Vagina (tissue), 2 donors: ENCODE measurements around the gene CRIP2. TPM values are rescaled to one million over a fixed set of nuclear protein-coding genes. Genes with fewer than 3 reads are reported as not detected.
A peak's percentile ranks its signal among the peaks of the same experiment; 100 is the strongest.

Experiments
- DNase-seq, 2 donors: peaks; one replicate each; pipeline ENCODE4 v3.0.0-alpha.2; 2017; ENCODE audit errors: extremely low spot score in 2 of 2
- H3K27ac ChIP-seq: fragments of 200-600 bp; sonication (generic); one replicate; pipeline ENCODE4 v1.5.1; 2019
- H3K27me3 ChIP-seq: fragments of 200-600 bp; sonication (generic); one replicate; pipeline ENCODE4 v1.5.1; 2019
- H3K36me3 ChIP-seq, 2 donors: fragments of 200-600 bp; sonication (generic); one replicate each; pipeline ENCODE4 v1.5.1; 2017 to 2019
- H3K4me1 ChIP-seq: fragments of 200-600 bp; sonication (generic); one replicate; pipeline ENCODE4 v1.5.1; 2019
- H3K4me3 ChIP-seq, 2 donors: fragments of 200-600 bp; sonication (generic); 1 replicate in 1 of 2; 2 replicates in 1 of 2; pipeline ENCODE4 v1.5.1; 2016 to 2019
- H3K9me3 ChIP-seq: fragments of 200-600 bp; sonication (generic); one replicate; pipeline ENCODE4 v1.5.1; 2019
- CTCF ChIP-seq, 3 experiments: fragments of 450-650 bp in 2 of 3; fragments of 200-600 bp in 1 of 3; sonication (generic) in 1 of 3; IDR thresholded peaks; one replicate each; pipeline ENCODE4 v1.5.1; 2017 to 2019; ENCODE audit warnings: antibody characterized with exemption in 3 of 3, mild to moderate bottlenecking in 2 of 3, moderate library complexity in 2 of 3
- POLR2A ChIP-seq, 2 donors: fragments of 450-650 bp; IDR thresholded peaks; one replicate each; pipeline ENCODE4 v1.6.1; 2017; ENCODE audit warnings: antibody characterized with exemption in 2 of 2, mild to moderate bottlenecking in 2 of 2, moderate library complexity in 2 of 2
- POLR2AphosphoS5 ChIP-seq, 2 donors: sonication (generic); formaldehyde crosslinking; IDR thresholded peaks; one replicate each; pipeline ENCODE4 v1.9.0; 2017; ENCODE audit warnings: antibody characterized with exemption in 2 of 2, mild to moderate bottlenecking in 2 of 2, low read depth in 1 of 2; ENCODE audit not compliant: insufficient read depth in 1 of 2
- intact Hi-C: fragments of 100-400 bp; cut with DNase I; formaldehyde crosslinking; loops from one replicate; pipeline ENCODE4 v1.15.1; 2023
- total RNA-seq: library from RNA; depleted of rRNA; stranded (reverse); fragments of >200 nt; gene quantifications from one replicate; pipeline ENCODE4 v1.2.3, GENCODE V29; 2016

Gene CRIP2
- total RNA-seq, 1 donor from 2014 or later: 126 TPM

GRCh38 chr14:105490572-105491365 is 16.1 kb downstream of the CRIP2 start, which contains the start of gene TEDC1:
TSS of gene TEDC1 (plus strand) at chr14:105491246. CDS start at chr14:105491376, 130 bp downstream.
- Histone ChIP-seq H3K36me3 (no peaks in the 10 kb centered on the region), H3K27me3 (no peaks in the 10 kb centered on the region), H3K4me3 (peak within 1 kb of the TSS; percentile 57 to 76), H3K4me1 (peaks cover 56% of the 10 kb centered on the region), H3K27ac (peak within 1 kb of the TSS; percentile 97), H3K9me3 (no peaks in the 10 kb centered on the region)
- peak; percentile 100 for DNase-seq
- intact Hi-C loops: loop anchor here (10.0 kb wide), 1 partner anchor 276 kb away; no protein-coding TSS in a partner anchor
- peak in 1 of 2 donors; percentile 67 for TF ChIP-seq POLR2A (IDR thresholded peaks at IDR 0.05)
- TF ChIP-seq POLR2AphosphoS5 (IDR thresholded peaks at IDR 0.05; ENCODE audit: insufficient read depth in 1 of 2, low read depth in 1 of 2): peak; percentile 85 to 93
- TF ChIP-seq CTCF (IDR thresholded peaks at IDR 0.05): peak; percentile 35 to 51 (median 37)

- H3K27me3 ChIP-seq: no peaks in the 10 kb centered on the region
- H3K9me3 ChIP-seq: no peaks in the 10 kb centered on the region
- no peak for TF ChIP-seq CTCF (IDR thresholded peaks at IDR 0.05)
- no peak for TF ChIP-seq POLR2AphosphoS5 (IDR thresholded peaks at IDR 0.05; ENCODE audit: insufficient read depth in 1 of 2, low read depth in 1 of 2)
- TF ChIP-seq POLR2A (IDR thresholded peaks at IDR 0.05): no peak
- H3K27ac ChIP-seq: peak overlapping the region; percentile 84
- H3K4me3 ChIP-seq: peak overlapping the region; percentile 57 to 73
- no peak for DNase-seq
- H3K36me3 ChIP-seq: no peaks in the 10 kb centered on the region
- H3K4me1 ChIP-seq: peaks cover 49% of the 10 kb centered on the region
- intact Hi-C loops: loop anchor here (10.0 kb wide), 1 partner anchor 277 kb away; no protein-coding TSS in a partner anchor
Measured at GRCh38 chr14:105491366-105491973, 16.8 kb downstream of the CRIP2 start.

- no peak for TF ChIP-seq CTCF (IDR thresholded peaks at IDR 0.05)
- Histone ChIP-seq H3K4me1 (peaks cover 41% of the 10 kb centered on the region), H3K36me3 (no peaks in the 10 kb centered on the region), H3K4me3 (no peak overlapping the region), H3K27ac (no peak overlapping the region), H3K9me3 (no peaks in the 10 kb centered on the region), H3K27me3 (no peaks in the 10 kb centered on the region)
- DNase-seq: no peak
- intact Hi-C loops: loop anchor here (10.0 kb wide), 1 partner anchor 278 kb away; no protein-coding TSS in a partner anchor
Measured at GRCh38 chr14:105492031-105492970, 17.7 kb downstream of the CRIP2 start.

- H3K27ac ChIP-seq: no peak overlapping the region
- no peak for DNase-seq
- H3K27me3 ChIP-seq: no peaks in the 10 kb centered on the region
- H3K4me1 ChIP-seq: peaks cover 32% of the 10 kb centered on the region
- H3K9me3 ChIP-seq: no peaks in the 10 kb centered on the region
- no peaks in the 10 kb centered on the region for H3K36me3 ChIP-seq
- TF ChIP-seq POLR2AphosphoS5 (IDR thresholded peaks at IDR 0.05; ENCODE audit: insufficient read depth in 1 of 2, low read depth in 1 of 2) (no peak), CTCF (IDR thresholded peaks at IDR 0.05) (no peak)
- no peak overlapping the region for H3K4me3 ChIP-seq
- intact Hi-C loops: loop anchor here (10.0 kb wide), 1 partner anchor 278 kb away; no protein-coding TSS in a partner anchor
Measured at GRCh38 chr14:105492971-105493871, 18.6 kb downstream of the CRIP2 start.
